ENCODE measurements around the gene MAMSTR. TPM values are rescaled to one million over a fixed set of nuclear protein-coding genes. Genes with fewer than 3 reads are reported as not detected.

The MAMSTR gene
- total RNA-seq, 2 experiments from 2014 or later, result 0.56 to 1.0 TPM

- peaks cover 16% of the 10 kb centered on the region for H3K4me1 Mint-ChIP-seq (ENCODE audit: low read depth)
- H3K36me3 Mint-ChIP-seq (ENCODE audit: low read depth), result no peaks in the 10 kb centered on the region
- no peak for TF ChIP-seq CTCF (IDR thresholded peaks at IDR 0.05)
- H3K27ac Mint-ChIP-seq, result no peak overlapping the region
- ChIA-PET POLR2A (no interaction called here), CTCF (no interaction called here)
- ATAC-seq, result no peak
- H3K9me3 Mint-ChIP-seq, result no peaks in the 10 kb centered on the region
- peaks cover 33% of the 10 kb centered on the region for H3K27me3 Mint-ChIP-seq
- DNase-seq, result no peak
- no peak overlapping the region for H3K4me3 Mint-ChIP-seq
- intact Hi-C loops (cut with micrococcal nuclease), result no loop called here
Measured at GRCh38 chr19:48750351-48750750, 30.8 kb upstream of the MAMSTR start.

- intact Hi-C loops (cut with micrococcal nuclease), result loop anchor here (10.0 kb wide), 1 partner anchor 105 kb away; the partner anchor contains the start of gene CA11
- no peaks in the 10 kb centered on the region for H3K9me3 Mint-ChIP-seq
- peaks cover 32% of the 10 kb centered on the region for H3K27me3 Mint-ChIP-seq
- H3K36me3 Mint-ChIP-seq (ENCODE audit: low read depth), result no peaks in the 10 kb centered on the region
- DNase-seq (no peak), ATAC-seq (no peak)
- TF ChIP-seq CTCF (IDR thresholded peaks at IDR 0.05), result no peak
- H3K27ac Mint-ChIP-seq, result no peak overlapping the region
- ChIA-PET CTCF (interaction anchor here (0.7 kb wide), 1 partner anchor 449 kb away, joined by 3 read pairs; no protein-coding TSS in a partner anchor), POLR2A (no interaction called here)
- peaks cover 16% of the 10 kb centered on the region for H3K4me1 Mint-ChIP-seq (ENCODE audit: low read depth)
- no peak overlapping the region for H3K4me3 Mint-ChIP-seq
Measured at GRCh38 chr19:48749571-48750198, 30.2 kb upstream of the MAMSTR start.

- peak; percentile 77 for DNase-seq
- ChIA-PET POLR2A (interaction anchor here (0.6 kb wide), 1 partner anchor 223 kb away, joined by 3 read pairs; no protein-coding TSS in a partner anchor), CTCF (interaction anchor here (0.8 kb wide), 1 partner anchor 153 kb away, joined by 3 read pairs; the partner anchor contains the start of gene NUCB1)
- ATAC-seq, result peak; percentile 81
- no peak within 1 kb of the TSS for H3K27ac Mint-ChIP-seq
- H3K4me3 Mint-ChIP-seq, result no peak within 1 kb of the TSS
- H3K27me3 Mint-ChIP-seq, result peaks cover 17% of the 10 kb centered on the region
- H3K4me1 Mint-ChIP-seq (ENCODE audit: low read depth), result peaks cover 6% of the 10 kb centered on the region
- no peaks in the 10 kb centered on the region for H3K9me3 Mint-ChIP-seq
- intact Hi-C loops (cut with micrococcal nuclease), result loop anchor here (10.0 kb wide), 1 partner anchor 102 kb away; the partner anchor contains the start of gene CA11
- H3K36me3 Mint-ChIP-seq (ENCODE audit: low read depth), result no peaks in the 10 kb centered on the region
- no peak for TF ChIP-seq CTCF (IDR thresholded peaks at IDR 0.05)
Measured at GRCh38 chr19:48746738-48747575, 27.4 kb upstream of the MAMSTR start, which contains the start of gene IZUMO1. TSS of gene IZUMO1 (minus strand) at chr19:48746909. CDS start at chr19:48745859, 1,050 bp downstream.

GRCh38 chr19:48746110-48746509 is 26.6 kb upstream of the MAMSTR start:
- intact Hi-C loops (cut with micrococcal nuclease), result loop anchor here (10.0 kb wide), 1 partner anchor 101 kb away; the partner anchor contains the start of gene CA11
- Mint-ChIP-seq H3K27me3 (peaks cover 14% of the 10 kb centered on the region), H3K27ac (no peak overlapping the region), H3K36me3 (ENCODE audit: low read depth) (no peaks in the 10 kb centered on the region), H3K9me3 (no peaks in the 10 kb centered on the region), H3K4me3 (no peak overlapping the region), H3K4me1 (ENCODE audit: low read depth) (peaks cover 10% of the 10 kb centered on the region)
- ChIA-PET POLR2A (no interaction called here), CTCF (interaction anchor here (0.8 kb wide), 1 partner anchor 154 kb away, joined by 3 read pairs; the partner anchor contains the start of gene NUCB1)
- no peak for DNase-seq
- TF ChIP-seq CTCF (IDR thresholded peaks at IDR 0.05), result no peak
- ATAC-seq, result no peak
